COLO829 (cell line): ENCODE measurements around the gene GEMIN4.
A peak's percentile ranks its signal among the peaks of the same experiment; 100 is the strongest.

Experiments used
- DNase-seq: peaks from one replicate; pipeline ENCODE4 v3.0.0; 2012; ENCODE audit warnings: low spot score

The GEMIN4 gene

GRCh38 chr17:740240-741017 is 11.6 kb downstream of the GEMIN4 start:
- DNase-seq: no peak

DNA sequence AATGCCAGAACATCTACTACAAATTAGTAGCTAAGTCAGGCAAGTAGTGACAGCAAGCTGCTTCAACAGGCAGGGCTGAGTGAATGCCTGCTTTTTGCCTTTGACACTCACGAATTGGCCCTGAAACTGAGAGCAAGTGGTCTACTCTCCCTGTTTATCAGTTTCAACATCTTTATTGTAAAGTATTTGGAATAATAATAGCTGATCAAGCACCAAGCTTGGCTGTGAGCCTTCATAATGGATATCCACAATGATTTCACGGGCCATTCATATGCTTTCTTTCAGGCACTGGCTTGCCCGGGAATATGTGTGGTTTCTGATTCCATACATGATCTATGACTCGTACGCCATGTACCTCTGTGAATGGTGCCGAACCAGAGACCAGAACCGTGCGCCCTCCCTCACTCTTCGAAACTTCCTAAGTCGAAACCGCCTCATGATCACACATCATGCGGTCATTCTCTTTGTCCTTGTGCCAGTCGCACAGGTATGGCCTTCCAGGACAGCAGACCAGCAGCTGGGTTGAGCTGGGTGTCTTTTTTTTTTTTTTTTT is 14.4 kb downstream of the GEMIN4 start:
- DNase-seq: no peak

- no peak for DNase-seq
Observed at GRCh38 chr17:733743-734142, 18.3 kb downstream of the GEMIN4 start.

DNA sequence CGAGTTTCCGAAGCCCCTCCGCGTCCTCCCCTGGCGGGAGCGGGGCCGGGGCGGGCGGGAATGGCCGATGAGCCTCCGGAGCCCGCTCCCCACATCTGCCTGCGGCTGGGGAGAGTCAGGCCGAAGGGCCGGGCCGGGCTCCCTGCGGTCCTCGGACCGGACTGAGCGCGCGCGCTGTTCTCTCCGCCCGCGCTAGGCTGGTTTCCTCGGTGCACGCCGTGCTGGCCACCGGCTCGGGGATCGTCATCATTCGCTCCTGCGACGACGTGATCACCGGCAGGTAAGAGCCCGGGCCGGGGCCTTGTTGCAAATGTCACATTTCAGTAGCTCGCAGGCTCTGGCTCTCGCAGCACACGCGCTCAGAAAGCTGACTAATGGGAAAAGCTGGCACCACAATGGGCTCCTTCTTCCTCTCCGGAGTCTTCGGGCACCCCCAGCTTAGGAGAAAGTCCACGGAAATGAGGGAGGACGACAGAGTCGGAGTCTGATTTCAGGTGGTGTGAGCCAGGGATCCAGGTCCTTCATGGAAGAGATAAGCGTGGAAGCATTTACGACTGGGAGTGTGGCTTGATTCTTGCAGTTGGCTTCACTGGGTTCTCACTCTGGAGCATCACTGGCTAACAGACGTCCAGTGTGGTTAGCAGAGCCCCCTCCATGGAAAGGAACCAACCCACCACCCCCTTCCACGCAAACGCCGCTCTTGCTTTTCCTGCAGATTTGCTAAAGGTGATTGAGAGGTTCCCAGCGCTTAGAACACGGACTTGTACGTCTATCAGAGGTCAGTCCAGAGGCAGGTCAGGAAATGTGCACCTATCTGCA is 19.0 kb downstream of the GEMIN4 start:
- DNase-seq: no peak

- no peak for DNase-seq
Observed at GRCh38 chr17:732067-732901, 19.8 kb downstream of the GEMIN4 start, which contains the start of gene TLCD3A. TSS of gene TLCD3A (plus strand) at chr17:732596. CDS start at chr17:732648, 52 bp downstream.

DNA sequence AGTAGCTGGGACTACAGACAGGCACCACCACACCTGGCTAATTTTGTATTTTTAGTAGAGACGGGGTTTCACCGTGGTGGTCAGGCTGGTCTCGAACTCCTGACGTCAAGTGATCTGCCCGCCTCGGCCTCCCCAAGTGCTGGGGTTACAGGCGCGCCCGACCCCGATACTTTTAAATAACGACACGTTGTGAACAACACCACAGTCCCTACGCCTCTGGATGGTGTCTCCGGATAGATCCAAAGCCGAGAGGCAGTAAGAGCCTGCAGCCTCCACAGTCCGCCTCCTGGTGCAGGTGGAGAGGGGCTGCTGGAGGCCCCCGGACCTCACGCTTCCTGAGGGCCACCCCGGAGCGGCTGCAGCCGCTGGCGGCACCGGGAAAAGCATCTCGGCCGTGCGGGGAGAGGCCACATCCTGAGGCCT is 20.4 kb downstream of the GEMIN4 start:
- no peak for DNase-seq

- DNase-seq: no peak
Observed at GRCh38 chr17:728911-729310, 23.2 kb downstream of the GEMIN4 start.

GRCh38 chr17:726271-726919 is 25.7 kb downstream of the GEMIN4 start:
- DNase-seq: no peak

DNA sequence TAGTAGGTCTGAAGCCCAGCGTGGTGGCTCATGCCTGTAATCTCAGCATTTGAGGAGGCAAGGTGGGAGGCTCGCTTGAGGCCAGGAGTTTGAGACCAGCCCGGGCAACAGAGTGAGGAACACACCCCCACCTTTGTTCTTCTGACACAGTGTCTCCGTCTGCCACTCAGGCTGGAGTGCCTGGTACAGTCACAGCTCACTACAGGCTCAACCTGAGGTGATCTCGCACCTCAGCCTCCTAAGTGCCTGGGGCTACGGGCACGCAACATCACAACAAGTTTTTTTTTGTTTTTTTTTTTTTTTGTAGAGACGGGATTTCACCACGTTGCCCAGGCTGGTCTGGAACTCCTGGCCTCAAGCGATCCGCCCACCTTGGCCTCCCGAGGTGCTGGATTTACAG is 26.3 kb downstream of the GEMIN4 start:
- no peak for DNase-seq

DNA sequence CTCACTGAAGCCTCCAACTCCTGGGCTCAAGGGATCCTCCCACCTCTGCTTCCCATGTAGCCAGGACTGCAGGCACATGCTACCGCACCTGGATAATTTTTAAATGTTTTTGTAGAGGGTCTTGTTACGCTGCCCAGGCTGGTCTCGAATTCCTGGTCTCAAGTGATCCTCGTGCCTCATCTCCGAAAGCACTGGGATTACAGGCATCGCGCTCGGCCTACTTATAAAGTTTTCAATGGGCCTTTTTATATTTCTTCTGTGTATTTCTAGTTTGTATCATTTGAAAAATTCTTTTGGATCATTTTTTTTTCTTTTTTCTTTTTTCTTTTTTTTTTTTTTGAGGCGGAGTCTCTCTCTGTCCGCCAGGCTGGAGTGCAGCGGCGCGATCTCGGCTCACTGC is 27.0 kb downstream of the GEMIN4 start:
- no peak for DNase-seq

- no peak for DNase-seq
Observed at GRCh38 chr17:721540-721937, 30.5 kb downstream of the GEMIN4 start.

GRCh38 chr17:720706-721539 is 31.1 kb downstream of the GEMIN4 start:
- DNase-seq: no peak

- no peak for DNase-seq
Observed at GRCh38 chr17:718075-718474, 34.0 kb downstream of the GEMIN4 start.

DNA sequence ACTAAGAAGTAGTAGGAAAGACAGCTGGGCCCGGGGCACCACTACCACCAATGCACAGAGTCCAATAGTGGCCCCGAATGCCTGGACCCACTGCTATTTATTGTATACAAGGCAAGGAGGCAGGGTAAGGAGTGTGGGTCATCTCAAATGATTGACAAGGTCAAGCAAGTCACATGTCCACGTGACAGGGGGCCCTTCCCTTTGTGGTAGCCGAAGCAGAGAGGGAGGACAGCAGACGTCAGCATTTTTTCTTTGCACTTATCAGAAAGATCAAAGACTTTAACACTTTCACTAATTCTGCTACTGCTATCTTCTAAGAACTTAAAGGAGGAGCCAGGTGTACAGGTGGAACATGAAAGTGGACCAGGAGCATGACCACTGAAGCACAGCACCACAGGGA is 43.9 kb downstream of the GEMIN4 start:
- no peak for DNase-seq

DNA sequence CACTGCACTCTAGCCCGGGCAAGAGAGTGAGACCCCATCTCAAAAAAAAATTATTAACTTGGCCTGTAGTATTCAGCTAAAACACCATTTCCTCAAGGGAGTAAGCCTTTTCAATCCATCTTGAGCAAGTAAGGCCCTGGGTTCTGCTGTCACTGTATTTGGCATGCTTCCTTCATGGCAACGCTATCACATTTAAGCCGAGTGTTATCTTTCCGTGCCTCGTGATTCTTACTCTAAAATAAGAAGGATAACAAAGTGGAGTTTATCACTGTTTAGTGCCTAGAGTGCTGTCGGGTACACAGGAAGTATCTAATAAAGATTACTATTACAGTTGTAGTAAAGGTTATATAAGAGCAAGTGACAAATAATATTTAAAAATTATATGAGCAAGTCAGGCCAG is 46.2 kb downstream of the GEMIN4 start:
- no peak for DNase-seq

DNA sequence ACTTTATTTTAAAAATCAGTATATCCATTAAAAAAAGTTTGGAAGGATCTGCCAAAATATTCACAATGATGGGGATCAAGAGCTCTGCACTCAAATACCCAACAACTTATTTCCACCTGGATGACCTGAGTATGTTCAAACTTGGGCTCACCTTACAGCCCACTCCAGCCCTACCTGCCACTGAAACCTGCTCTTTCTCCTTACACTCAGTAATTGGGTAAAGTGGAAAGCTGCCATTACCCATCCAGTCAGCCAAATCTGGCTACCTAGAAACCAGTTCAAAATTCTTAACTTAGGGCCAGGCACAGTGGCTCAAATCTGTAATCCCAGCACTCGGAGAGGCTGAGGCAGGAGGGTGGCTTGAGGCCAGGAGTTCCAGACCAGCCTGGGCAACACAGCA is 47.1 kb downstream of the GEMIN4 start:
- DNase-seq: no peak

DNA sequence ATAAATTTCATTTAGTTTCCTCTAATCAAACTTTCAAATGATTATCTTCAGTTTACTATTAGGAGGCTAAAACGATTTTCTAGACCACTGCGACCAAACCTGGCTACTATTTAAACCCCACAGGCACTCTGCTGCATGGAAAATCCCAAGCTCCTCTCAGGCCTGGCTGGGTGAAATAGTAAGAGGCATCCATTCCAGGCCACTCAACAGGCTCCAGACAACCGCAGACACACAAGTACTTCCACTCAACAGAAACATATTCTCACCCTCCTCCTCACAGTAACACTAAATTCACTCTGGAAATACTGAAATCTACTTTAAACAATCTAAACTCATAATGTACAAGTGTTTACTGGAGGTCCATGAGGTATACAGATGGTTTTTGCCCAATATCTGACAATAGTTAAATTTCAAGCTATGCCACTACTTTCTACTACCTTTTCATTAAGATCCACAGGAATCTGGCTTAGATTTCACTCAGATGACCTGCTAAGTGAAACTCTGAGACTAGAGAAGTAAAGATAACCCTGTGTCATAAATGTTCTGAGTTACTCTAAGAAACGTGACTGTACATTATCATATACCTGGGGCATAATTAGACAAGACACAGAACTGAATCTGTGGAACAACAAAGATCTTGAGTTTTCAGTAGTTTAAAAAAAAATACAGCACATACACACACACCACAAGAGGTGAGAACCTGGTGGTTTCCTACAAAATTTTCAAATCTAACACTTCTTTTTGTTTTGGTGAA is 47.8 kb downstream of the GEMIN4 start:
- DNase-seq: no peak

DNA sequence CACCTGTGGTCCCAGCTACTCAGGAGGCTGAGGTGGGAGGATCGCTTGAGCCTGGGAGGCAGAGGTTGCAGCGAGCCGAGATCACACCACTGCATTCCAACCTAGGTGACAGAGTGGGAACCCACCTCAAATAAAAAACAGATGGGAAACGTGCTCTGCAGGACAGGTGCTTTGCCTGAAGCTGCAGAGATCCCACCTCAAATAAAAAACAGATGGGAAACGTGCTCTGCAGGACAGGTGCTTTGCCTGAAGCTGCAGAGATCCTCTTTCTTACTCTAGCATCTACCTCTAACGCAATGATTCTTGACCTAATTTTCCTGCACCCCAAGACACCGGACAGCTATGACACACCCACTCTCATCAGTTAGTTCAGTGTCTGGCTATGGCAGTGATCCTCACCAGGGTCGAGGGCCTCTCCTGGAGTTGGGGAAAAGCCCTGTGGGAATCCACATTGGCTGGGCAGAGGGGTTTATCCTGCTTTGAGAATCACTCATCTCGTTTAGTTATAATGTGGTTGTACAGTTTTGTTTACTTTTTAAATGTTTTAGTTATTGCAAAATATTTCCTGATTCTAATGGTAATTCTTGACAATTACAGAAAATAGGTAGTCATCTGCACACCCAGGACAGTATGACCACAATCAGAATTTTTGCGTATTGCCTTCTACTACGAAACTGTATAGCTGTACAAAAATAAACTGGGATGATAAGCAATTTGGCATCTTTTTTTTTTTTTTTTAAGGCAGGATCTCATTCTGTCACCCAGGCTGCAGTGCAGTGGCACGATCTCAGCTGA is 48.8 kb downstream of the GEMIN4 start:
- DNase-seq: no peak

- DNase-seq: peak; percentile 64
Observed at GRCh38 chr17:700504-701094, 51.5 kb downstream of the GEMIN4 start.
